ENCODE results near the gene MAGI3. TPM values are rescaled to one million over a fixed set of nuclear protein-coding genes. Genes with fewer than 3 reads are reported as not detected.

MAGI3 gene
- total RNA-seq, 1 donor from 2014 or later, result 4.1 TPM

DNA sequence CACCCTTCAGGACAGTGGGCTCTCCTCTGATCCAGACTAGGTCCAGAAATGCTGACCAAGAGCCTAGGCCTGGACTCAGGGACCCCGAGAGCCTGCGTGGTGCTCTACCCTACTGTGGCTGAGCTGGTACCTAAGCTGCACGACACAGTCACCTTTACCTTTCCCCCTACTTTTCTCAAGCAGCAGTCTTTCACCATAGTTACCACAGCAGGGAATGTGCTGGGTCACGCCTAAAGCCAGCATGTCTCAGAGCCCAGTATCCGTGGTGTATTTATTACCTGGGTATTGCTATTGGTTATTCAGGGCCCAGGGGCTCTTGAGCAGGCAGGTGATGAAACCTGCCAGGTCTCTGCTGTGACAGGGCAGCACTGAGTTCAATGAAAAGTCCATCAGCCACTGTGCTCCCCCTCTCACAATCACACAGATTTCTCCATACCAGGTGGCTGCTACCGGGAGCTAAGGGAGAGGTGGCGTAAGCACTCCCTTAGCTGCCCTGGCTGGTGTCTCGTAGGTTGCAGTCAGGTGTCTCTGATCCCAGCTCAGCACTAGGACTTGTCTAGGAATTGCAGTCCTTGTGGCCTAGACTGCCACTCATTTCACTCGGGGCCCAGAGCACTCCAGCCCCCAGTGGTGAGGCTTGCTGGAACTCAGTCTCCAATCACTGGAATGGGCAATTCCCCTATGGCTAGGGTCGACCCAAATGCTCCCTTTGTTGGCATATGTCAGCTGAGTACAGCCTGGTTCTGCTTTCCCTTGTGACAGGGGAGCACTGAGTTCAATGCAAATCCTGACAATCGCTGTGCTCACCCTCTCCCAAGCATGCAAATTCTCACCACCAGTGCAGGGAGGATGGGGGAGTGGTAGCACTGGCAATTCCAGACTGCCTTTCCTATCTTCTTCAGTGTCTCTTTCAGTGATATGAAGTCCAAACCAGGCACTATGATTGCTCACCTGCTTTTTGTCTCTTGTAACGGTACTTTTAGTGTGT, 240.3 kb downstream of the MAGI3 start:
- no peak overlapping the region for H3K27ac Mint-ChIP-seq
- H3K27me3 Mint-ChIP-seq (ENCODE audit: low read depth), result peaks cover 2% of the 10 kb centered on the region
- no peak for DNase-seq (ENCODE audit: low spot score)
- no peaks in the 10 kb centered on the region for H3K36me3 Mint-ChIP-seq (ENCODE audit: low read depth)
- no peak overlapping the region for H3K4me3 Mint-ChIP-seq (ENCODE audit: low read depth)
- H3K9me3 Mint-ChIP-seq, result peaks cover 30% of the 10 kb centered on the region
- H3K4me1 Mint-ChIP-seq (ENCODE audit: low read depth), result no peaks in the 10 kb centered on the region
- intact Hi-C loops (cut with micrococcal nuclease), result no loop called here

DNA sequence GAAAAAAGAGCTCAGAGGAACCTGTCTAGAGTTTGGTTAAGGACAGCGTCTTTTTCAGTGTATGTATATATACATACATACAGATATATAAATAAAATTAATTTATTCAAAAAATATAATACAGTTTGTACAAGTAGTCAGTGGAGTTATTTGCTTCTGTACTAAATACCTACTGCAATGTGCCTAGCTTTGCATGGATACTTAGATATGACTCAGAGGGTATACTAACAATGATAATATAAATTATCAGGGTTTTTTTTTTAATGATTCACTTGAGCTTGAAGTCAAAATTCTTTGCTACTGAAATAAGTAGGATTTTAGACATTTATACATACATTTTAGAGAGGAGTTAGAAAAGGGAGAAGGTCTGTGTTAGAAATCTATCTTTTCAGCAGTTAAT, 251.1 kb downstream of the MAGI3 start:
- H3K27ac Mint-ChIP-seq, result no peak overlapping the region
- no peaks in the 10 kb centered on the region for H3K27me3 Mint-ChIP-seq (ENCODE audit: low read depth)
- no peak for DNase-seq (ENCODE audit: low spot score)
- intact Hi-C loops (cut with micrococcal nuclease), result no loop called here
- no peaks in the 10 kb centered on the region for H3K36me3 Mint-ChIP-seq (ENCODE audit: low read depth)
- no peak overlapping the region for H3K4me3 Mint-ChIP-seq (ENCODE audit: low read depth)
- no peaks in the 10 kb centered on the region for H3K9me3 Mint-ChIP-seq
- no peaks in the 10 kb centered on the region for H3K4me1 Mint-ChIP-seq (ENCODE audit: low read depth)

DNA sequence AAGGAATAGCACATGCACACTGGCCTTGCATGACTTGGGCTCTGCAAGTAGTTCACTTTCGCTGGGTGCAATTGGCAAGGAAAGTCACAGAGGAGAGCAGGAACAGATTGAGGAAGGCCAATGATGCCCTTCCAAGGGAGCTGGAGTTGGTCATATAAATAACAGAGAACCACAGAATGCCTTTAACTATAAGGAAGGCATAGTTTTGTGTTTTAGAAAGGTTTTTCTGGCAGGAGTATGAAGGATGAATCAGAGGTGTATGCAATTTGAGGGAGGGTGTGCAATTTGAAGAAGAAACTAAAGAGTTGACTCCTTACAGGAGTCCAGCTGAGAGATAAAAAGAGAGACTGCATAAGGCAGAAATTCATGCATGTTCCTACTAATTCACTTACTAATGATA, 256.8 kb downstream of the MAGI3 start:
- Mint-ChIP-seq H3K27me3 (ENCODE audit: low read depth) (no peaks in the 10 kb centered on the region), H3K36me3 (ENCODE audit: low read depth) (no peaks in the 10 kb centered on the region), H3K27ac (no peak overlapping the region), H3K4me3 (ENCODE audit: low read depth) (no peak overlapping the region), H3K9me3 (no peaks in the 10 kb centered on the region), H3K4me1 (ENCODE audit: low read depth) (no peaks in the 10 kb centered on the region)
- intact Hi-C loops (cut with micrococcal nuclease), result no loop called here
- DNase-seq (ENCODE audit: low spot score), result no peak

DNA sequence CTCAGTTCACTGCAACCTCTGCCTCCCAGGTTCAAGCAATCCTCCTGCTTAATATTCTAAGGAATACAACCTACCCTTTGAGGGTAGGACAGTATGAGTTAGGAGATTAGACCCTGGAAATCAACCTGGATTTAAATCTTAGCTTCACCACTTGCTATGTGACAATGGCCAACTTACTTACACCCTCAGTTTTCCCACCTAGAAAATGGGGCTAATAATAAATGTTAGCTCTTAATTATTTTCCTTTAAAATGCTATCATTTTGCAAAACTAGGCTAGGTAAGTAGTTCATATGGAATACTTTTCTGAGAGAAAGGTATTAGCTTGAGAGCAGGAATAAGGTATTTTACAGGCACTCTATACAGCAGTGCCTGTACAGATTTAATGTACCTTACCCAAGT, 258.2 kb downstream of the MAGI3 start:
- Mint-ChIP-seq H3K27me3 (ENCODE audit: low read depth) (no peaks in the 10 kb centered on the region), H3K4me1 (ENCODE audit: low read depth) (no peaks in the 10 kb centered on the region), H3K4me3 (ENCODE audit: low read depth) (no peak overlapping the region), H3K9me3 (no peaks in the 10 kb centered on the region), H3K27ac (no peak overlapping the region), H3K36me3 (ENCODE audit: low read depth) (no peaks in the 10 kb centered on the region)
- no peak for DNase-seq (ENCODE audit: low spot score)
- intact Hi-C loops (cut with micrococcal nuclease), result no loop called here

DNA sequence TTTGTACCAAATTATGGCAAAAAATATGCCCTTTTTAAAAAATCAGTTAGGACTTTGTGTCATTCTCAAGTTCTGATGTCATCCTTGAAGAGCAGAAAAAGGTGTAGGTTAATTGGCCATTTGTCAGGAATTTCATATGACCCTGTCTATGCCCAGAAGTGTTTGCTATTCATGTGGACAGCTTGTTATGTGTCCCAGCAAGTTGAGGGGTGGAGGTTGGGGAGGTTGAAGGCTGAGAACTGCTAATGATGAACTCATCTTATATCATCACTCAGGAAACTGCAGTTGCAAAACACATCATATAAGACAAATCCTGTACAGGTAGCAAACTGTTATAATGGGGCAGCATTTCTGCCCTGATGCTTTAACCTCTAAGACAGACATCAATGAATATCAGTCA, 262.5 kb downstream of the MAGI3 start:
- H3K4me3 Mint-ChIP-seq (ENCODE audit: low read depth), result no peak overlapping the region
- no peaks in the 10 kb centered on the region for H3K9me3 Mint-ChIP-seq
- no peak for DNase-seq (ENCODE audit: low spot score)
- H3K36me3 Mint-ChIP-seq (ENCODE audit: low read depth), result no peaks in the 10 kb centered on the region
- no peaks in the 10 kb centered on the region for H3K4me1 Mint-ChIP-seq (ENCODE audit: low read depth)
- intact Hi-C loops (cut with micrococcal nuclease), result no loop called here
- no peak overlapping the region for H3K27ac Mint-ChIP-seq
- no peaks in the 10 kb centered on the region for H3K27me3 Mint-ChIP-seq (ENCODE audit: low read depth)

DNA sequence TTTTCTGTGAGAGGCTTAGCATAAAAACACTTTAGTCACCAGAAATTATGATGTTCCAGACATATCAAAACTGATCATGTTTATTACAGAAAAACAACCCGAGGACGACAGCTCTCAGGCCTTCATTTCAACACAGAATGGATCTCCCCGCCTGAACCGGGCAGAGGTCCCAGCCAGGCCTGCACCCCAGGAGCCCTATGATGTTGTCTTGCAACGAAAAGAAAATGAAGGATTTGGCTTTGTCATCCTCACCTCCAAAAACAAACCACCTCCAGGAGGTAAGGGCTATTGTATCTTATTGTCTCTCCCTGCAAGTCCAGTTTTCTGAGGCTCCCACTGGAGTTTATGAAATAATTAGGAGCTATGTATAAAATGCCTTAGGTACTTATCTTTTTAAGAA, 263.4 kb downstream of the MAGI3 start:
- Mint-ChIP-seq H3K4me3 (ENCODE audit: low read depth) (no peak overlapping the region), H3K36me3 (ENCODE audit: low read depth) (no peaks in the 10 kb centered on the region), H3K9me3 (no peaks in the 10 kb centered on the region), H3K4me1 (ENCODE audit: low read depth) (no peaks in the 10 kb centered on the region), H3K27ac (no peak overlapping the region), H3K27me3 (ENCODE audit: low read depth) (no peaks in the 10 kb centered on the region)
- no peak for DNase-seq (ENCODE audit: low spot score)
- intact Hi-C loops (cut with micrococcal nuclease), result no loop called here

DNA sequence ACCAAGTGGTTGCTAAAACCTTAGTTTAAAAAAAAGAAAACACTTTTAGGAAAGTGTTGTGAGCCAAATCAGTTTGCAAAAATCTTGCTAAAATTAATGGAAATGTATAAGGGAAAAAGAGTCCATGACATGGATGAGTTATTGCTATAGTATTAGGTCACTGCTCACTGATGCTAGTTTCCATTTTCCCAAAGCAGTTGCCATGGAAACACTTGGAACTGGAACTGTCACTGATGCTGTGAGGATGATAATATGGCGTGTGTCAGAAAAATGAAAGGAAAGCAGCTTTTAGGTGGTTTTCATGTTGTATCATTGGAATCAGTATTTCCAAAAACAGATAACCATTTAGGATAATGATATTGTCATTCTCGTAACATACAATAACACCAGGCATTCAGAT, 264.6 kb downstream of the MAGI3 start:
- no peak overlapping the region for H3K4me3 Mint-ChIP-seq (ENCODE audit: low read depth)
- H3K36me3 Mint-ChIP-seq (ENCODE audit: low read depth), result no peaks in the 10 kb centered on the region
- no peaks in the 10 kb centered on the region for H3K4me1 Mint-ChIP-seq (ENCODE audit: low read depth)
- intact Hi-C loops (cut with micrococcal nuclease), result no loop called here
- no peak overlapping the region for H3K27ac Mint-ChIP-seq
- H3K9me3 Mint-ChIP-seq, result no peaks in the 10 kb centered on the region
- no peaks in the 10 kb centered on the region for H3K27me3 Mint-ChIP-seq (ENCODE audit: low read depth)
- no peak for DNase-seq (ENCODE audit: low spot score)

DNA sequence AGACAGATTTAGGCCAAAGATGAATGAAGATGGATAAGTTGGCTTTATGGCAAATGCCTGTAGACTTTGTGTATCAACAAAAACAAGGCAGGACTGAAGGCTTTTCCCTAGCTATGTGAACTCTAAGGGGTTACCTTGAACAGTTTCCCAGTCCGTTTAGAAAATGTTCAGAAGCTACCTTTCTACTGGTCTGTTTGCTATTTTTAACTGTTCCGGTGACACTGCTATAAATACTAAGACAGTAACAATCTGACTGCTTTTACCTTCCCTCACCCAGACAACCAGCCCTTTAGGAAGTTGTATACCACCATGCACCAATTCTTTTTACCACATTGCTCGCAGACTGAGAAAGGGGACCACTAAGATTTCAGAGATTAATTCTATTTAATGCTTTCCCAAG, 266.8 kb downstream of the MAGI3 start:
- no peak for DNase-seq (ENCODE audit: low spot score)
- H3K27ac Mint-ChIP-seq, result no peak overlapping the region
- no peaks in the 10 kb centered on the region for H3K36me3 Mint-ChIP-seq (ENCODE audit: low read depth)
- no peak overlapping the region for H3K4me3 Mint-ChIP-seq (ENCODE audit: low read depth)
- H3K27me3 Mint-ChIP-seq (ENCODE audit: low read depth), result no peaks in the 10 kb centered on the region
- H3K4me1 Mint-ChIP-seq (ENCODE audit: low read depth), result no peaks in the 10 kb centered on the region
- intact Hi-C loops (cut with micrococcal nuclease), result no loop called here
- no peaks in the 10 kb centered on the region for H3K9me3 Mint-ChIP-seq

DNA sequence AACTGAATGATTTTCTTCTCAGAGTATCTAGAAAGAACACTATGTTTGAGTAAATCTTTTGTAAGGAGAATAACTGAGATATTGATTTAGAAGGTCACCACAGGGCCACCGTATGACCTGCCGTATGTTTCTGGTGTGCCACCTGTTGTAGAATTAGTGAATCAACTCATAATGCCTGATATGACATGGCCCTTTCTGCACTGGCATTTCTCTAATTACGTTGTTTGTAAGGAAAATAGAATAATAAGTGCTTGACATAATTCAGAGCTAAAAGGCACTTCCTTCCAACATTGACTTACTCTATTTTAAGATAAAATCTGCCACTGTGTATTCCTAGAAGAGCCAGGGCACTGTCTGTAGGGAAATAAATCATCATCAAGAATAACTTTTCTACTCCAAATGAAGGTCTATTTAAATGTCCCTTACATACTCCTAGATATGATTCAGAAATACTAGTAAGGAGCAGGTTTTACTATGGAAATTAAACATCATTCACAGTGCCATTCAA, 267.3 kb downstream of the MAGI3 start:
- H3K9me3 Mint-ChIP-seq, result no peaks in the 10 kb centered on the region
- no peaks in the 10 kb centered on the region for H3K27me3 Mint-ChIP-seq (ENCODE audit: low read depth)
- intact Hi-C loops (cut with micrococcal nuclease), result no loop called here
- no peak for DNase-seq (ENCODE audit: low spot score)
- no peak overlapping the region for H3K4me3 Mint-ChIP-seq (ENCODE audit: low read depth)
- no peaks in the 10 kb centered on the region for H3K4me1 Mint-ChIP-seq (ENCODE audit: low read depth)
- no peaks in the 10 kb centered on the region for H3K36me3 Mint-ChIP-seq (ENCODE audit: low read depth)
- no peak overlapping the region for H3K27ac Mint-ChIP-seq

DNA sequence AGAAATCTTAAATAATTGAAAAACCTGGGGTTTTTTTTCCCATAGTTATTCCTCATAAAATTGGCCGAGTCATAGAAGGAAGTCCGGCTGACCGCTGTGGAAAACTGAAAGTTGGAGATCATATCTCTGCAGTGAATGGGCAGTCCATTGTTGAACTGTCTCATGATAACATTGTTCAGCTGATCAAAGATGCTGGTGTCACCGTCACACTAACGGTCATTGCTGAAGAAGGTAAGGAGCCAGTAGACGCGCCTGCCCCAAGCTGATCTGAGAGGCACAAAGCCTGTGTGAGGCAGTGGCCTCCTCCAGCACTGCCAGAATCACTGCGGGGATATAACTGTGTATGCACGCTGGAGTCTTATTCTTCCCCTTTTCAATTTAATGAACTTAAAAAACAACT, 268.7 kb downstream of the MAGI3 start:
- Mint-ChIP-seq H3K4me1 (ENCODE audit: low read depth) (no peaks in the 10 kb centered on the region), H3K9me3 (no peaks in the 10 kb centered on the region)
- intact Hi-C loops (cut with micrococcal nuclease), result no loop called here

DNA sequence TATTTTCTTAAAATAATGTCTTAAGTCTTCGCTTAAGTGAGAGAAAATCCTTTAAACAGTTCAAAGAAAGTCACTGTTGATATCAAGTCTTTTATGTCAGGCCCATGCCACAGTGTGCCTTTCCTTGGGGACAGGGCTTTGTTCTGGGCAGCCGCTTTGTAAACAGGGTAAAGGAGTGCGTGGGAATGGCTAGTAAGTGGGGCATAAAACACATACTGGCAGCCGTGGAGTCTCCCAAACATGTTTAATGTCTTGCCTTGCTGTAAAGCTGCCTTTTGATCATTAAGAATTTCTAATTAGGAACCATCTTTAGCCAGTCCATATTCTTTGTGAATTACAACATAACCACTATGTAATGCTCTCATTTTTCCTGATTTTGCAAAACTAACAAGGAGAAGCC, 269.2 kb downstream of the MAGI3 start:
- no peaks in the 10 kb centered on the region for H3K9me3 Mint-ChIP-seq
- H3K4me3 Mint-ChIP-seq (ENCODE audit: low read depth), result no peak overlapping the region
- intact Hi-C loops (cut with micrococcal nuclease), result no loop called here

More for the DNA sequence above, 268.7 kb downstream of the MAGI3 start:
- Mint-ChIP-seq H3K27me3 (ENCODE audit: low read depth) (no peaks in the 10 kb centered on the region), H3K36me3 (ENCODE audit: low read depth) (no peaks in the 10 kb centered on the region), H3K4me3 (ENCODE audit: low read depth) (no peak overlapping the region), H3K27ac (no peak overlapping the region)
- DNase-seq (ENCODE audit: low spot score), result no peak

DNA sequence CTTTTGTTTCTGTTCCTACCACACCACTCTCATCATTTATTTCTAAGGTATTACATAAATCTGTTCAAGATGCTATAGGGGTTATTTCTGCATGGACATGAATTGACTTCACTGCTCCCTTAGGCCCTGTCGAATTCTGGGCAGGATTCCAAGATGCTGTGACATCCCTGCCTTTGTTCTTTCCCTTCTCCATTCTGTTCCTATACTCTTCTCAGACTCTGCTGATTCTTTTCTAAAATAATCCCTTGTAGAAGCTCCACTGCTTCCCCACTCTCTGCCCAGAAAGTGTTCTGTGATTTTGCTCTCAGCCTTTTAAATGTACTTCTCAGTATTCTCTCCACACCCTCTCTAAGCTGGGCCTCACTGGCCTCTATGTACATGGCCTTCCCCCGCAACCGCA, 269.8 kb downstream of the MAGI3 start:
- no peaks in the 10 kb centered on the region for H3K27me3 Mint-ChIP-seq (ENCODE audit: low read depth)
- no peak overlapping the region for H3K27ac Mint-ChIP-seq
- DNase-seq (ENCODE audit: low spot score), result no peak
- H3K4me3 Mint-ChIP-seq (ENCODE audit: low read depth), result no peak overlapping the region
- H3K9me3 Mint-ChIP-seq, result no peaks in the 10 kb centered on the region
- H3K4me1 Mint-ChIP-seq (ENCODE audit: low read depth), result no peaks in the 10 kb centered on the region
- intact Hi-C loops (cut with micrococcal nuclease), result no loop called here
- H3K36me3 Mint-ChIP-seq (ENCODE audit: low read depth), result no peaks in the 10 kb centered on the region

More for the DNA sequence above, 269.2 kb downstream of the MAGI3 start:
- no peaks in the 10 kb centered on the region for H3K4me1 Mint-ChIP-seq (ENCODE audit: low read depth)
- H3K27me3 Mint-ChIP-seq (ENCODE audit: low read depth), result no peaks in the 10 kb centered on the region
- no peaks in the 10 kb centered on the region for H3K36me3 Mint-ChIP-seq (ENCODE audit: low read depth)
- no peak for DNase-seq (ENCODE audit: low spot score)
- H3K27ac Mint-ChIP-seq, result no peak overlapping the region

DNA sequence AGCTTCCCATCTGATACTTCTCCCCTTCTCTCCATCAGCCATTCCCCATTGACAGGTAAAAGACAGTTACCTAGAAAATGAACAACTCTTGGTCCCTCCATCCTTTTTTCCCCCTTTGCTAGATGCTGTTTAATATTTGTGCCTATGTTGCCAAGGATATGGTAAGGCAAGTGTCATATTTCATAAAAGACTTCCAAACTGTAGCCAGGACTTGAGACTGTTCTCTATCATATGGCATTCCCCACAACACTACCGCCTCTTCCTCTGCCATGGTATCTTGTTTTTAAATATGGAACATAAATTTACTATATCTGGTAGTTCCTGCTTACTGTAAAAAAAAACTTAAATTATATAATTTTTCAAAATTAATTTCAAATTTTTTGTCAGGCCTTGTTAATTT, 271.8 kb downstream of the MAGI3 start:
- H3K27me3 Mint-ChIP-seq (ENCODE audit: low read depth), result no peaks in the 10 kb centered on the region
- intact Hi-C loops (cut with micrococcal nuclease), result no loop called here
- no peaks in the 10 kb centered on the region for H3K4me1 Mint-ChIP-seq (ENCODE audit: low read depth)
- H3K27ac Mint-ChIP-seq, result no peak overlapping the region
- no peaks in the 10 kb centered on the region for H3K9me3 Mint-ChIP-seq
- no peak overlapping the region for H3K4me3 Mint-ChIP-seq (ENCODE audit: low read depth)
- H3K36me3 Mint-ChIP-seq (ENCODE audit: low read depth), result no peaks in the 10 kb centered on the region
- no peak for DNase-seq (ENCODE audit: low spot score)

All from activated T-helper 2 cell treated with anti-CD3 and anti-CD28 coated beads, Interferon-gamma antibody, Interleukin-2, Interleukin-4, amounts not matched to agents 10 μg/mL and 5 μg/mL and 100 μg/mL, durations not matched to agents 14 hours and 24 hours and 36 hours (primary cell).